Ishikawa (cell line): ENCODE data around the gene PHLDB3.

ENCODE experiments used
- CEBPB ChIP-seq: IDR thresholded peaks from 2 replicates; pipeline ENCODE4 v1.6.1; 2012
- CREB1 ChIP-seq: IDR thresholded peaks from 2 replicates; pipeline ENCODE4 v1.6.1; 2012; ENCODE audit warnings: low read depth
- EP300 ChIP-seq: IDR thresholded peaks from 2 replicates; pipeline ENCODE4 v1.6.1; 2012; ENCODE audit warnings: borderline replicate concordance
- TAF1 ChIP-seq: IDR thresholded peaks from 2 replicates; pipeline ENCODE4 v1.6.1; 2012; ENCODE audit warnings: low read depth, mild to moderate bottlenecking
- YY1 ChIP-seq: IDR thresholded peaks from 2 replicates; pipeline ENCODE4 v1.6.1; 2012; ENCODE audit warnings: low read depth

- no peak for TF ChIP-seq CEBPB
- no peak for TF ChIP-seq YY1
- TF ChIP-seq TAF1: no peak
- TF ChIP-seq CREB1: no peak
- TF ChIP-seq EP300: no peak
These were observed 14.5 kb downstream of the PHLDB3 start for GRCh38 chr19:43489979-43490599.
